ENCODE measurements around the gene TRIM40. TPM values are rescaled to one million over a fixed set of nuclear protein-coding genes. Genes with fewer than 3 reads are reported as not detected.
"Not testable (repeated sequence)": the region's sequence is repeated elsewhere in the genome, so short reads cannot be mapped to it uniquely, and the experiment has no call there.

The TRIM40 gene
- total RNA-seq, 1 donor from 2014 or later = not detected

GRCh38 chr6:30113003-30113759 is 22.8 kb upstream of the TRIM40 start, which contains the start of gene TRIM31:
TSS of gene TRIM31 (minus strand) at chr6:30113090. CDS start at chr6:30112805, 285 bp downstream.
- no peak for DNase-seq (ENCODE audit: extremely low read depth, low read depth, low spot score)

- DNase-seq (ENCODE audit: extremely low read depth, low read depth, low spot score) = no peak
These were observed 22.1 kb upstream of the TRIM40 start for GRCh38 chr6:30113841-30114240.

DNA sequence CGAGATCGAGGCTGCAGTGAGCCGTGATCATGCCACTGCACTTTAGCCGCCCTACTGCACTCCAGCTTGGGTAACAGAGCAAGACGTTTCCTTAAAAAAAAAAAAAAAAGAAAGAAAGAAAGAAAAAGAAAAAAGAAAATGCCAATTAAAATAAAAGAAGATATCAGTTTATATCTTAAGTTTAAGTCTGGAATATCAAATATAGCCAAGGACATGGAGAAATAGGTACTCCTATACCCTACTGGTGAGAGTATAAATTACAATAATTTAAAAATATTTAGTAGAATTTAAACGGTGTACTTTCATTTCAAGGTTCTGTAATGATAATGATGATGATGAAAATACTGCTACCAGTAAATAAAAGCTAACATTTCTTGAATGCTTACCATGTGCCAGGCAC is 19.2 kb upstream of the TRIM40 start:
- no peak for DNase-seq (ENCODE audit: extremely low read depth, low read depth, low spot score)

DNA sequence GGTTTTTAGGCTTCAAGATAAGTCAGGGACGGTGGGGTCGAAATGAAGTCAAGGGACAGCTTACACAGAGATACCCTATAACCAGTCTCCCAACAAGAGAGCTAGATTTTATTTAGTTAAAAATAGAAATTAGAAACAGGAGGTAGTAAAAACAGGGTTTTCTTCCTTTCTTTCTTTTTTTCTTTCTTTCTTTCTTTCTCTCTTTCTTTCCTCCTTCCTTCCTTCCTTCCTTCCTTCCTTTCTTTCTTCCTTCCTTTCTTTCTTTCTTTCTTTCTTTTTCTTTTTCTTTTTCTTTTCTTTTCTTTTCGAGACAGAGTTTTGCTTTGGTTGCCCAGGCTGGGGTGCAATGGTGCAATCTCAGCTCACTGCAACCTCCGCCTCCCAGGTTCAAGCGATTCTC is 17.2 kb upstream of the TRIM40 start:
- not testable (repeated sequence) for DNase-seq (ENCODE audit: extremely low read depth, low read depth, low spot score)

DNA sequence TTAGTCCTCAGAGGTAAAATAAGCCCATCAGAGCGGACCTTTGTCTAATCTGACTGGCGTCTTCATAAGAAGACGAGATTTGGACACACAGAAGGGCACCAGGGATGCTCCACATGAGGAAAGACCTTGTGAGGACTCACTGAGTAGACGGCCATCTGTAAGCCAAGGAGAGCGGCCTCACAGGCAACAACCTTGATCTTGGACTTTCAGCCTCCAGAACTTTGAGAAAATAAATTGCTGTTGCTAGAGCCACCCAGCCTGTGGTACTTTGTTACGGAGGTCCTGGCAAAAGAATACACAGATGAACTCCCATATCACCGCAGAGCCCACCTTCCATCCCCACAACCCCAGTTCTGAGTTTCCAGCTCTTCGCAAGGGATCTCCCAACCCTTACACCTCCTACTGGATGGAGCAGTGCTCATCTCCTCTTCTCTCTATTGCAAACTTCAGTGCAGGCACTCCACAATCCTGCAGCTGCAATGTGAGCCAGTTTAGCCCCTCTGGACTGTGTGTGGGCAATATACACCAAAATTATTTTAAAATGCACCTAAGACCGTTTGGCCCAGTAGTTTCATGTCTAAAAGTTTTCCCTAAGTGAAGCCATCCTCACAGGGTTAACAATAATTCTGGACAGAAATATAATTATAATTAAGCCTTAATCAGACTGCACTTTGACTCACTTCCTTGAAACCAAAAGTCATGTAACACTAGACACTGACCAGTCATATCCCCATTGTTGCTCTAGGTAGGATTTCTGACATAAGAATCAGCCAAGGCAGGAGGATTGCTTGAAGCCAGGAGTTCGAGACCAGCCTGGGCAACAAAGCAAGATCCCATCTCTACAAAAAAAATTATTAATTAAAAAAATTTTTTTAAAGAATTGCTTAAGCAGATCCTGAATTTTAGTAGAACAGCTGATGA is 14.2 kb upstream of the TRIM40 start:
- no peak for DNase-seq (ENCODE audit: extremely low read depth, low read depth, low spot score)

- no peak for DNase-seq (ENCODE audit: extremely low read depth, low read depth, low spot score)
These were observed 13.4 kb upstream of the TRIM40 start for GRCh38 chr6:30122515-30122914.

DNA sequence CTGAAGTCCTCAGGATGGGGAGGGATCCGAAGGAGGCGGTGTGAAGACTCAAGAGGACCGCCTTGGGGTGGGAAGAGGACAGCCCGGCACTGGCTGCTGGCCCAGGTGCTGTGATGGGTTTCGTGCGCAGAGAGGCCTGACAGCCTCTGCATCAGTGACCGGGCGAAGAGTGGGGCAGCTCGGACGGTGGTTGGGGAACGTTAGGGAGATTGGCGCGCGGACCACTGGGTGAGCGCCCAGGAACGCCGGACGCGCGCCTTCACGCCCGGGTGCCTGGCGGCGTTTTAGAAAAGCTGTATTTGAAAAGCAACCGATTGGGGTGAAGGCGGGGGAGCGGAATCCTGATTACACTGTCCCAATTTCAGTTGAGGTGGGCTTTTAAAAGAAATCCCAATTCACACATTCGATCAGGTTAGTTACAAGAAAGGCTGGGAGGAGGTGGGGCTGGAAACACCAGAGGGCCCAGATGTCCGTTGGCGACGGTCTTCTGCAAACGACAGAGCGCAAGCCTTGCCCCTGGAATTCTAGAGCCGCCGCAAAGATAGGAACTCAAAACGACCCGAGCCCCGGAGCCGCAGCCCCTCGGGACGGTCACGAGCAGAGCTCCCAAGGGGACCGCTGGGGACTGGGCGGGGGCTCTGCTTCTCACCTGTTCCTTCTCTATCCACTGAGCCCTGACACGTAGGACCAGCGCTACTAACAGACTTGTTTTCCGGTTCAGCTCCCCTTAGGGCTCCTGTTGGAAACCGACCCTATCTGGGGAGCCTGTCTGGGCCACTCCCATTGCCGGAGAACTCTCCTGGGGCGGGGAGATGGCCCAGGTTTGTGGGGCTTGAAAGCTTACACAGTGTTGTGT is 8.5 kb upstream of the TRIM40 start:
- no peak for DNase-seq (ENCODE audit: extremely low read depth, low read depth, low spot score)

DNA sequence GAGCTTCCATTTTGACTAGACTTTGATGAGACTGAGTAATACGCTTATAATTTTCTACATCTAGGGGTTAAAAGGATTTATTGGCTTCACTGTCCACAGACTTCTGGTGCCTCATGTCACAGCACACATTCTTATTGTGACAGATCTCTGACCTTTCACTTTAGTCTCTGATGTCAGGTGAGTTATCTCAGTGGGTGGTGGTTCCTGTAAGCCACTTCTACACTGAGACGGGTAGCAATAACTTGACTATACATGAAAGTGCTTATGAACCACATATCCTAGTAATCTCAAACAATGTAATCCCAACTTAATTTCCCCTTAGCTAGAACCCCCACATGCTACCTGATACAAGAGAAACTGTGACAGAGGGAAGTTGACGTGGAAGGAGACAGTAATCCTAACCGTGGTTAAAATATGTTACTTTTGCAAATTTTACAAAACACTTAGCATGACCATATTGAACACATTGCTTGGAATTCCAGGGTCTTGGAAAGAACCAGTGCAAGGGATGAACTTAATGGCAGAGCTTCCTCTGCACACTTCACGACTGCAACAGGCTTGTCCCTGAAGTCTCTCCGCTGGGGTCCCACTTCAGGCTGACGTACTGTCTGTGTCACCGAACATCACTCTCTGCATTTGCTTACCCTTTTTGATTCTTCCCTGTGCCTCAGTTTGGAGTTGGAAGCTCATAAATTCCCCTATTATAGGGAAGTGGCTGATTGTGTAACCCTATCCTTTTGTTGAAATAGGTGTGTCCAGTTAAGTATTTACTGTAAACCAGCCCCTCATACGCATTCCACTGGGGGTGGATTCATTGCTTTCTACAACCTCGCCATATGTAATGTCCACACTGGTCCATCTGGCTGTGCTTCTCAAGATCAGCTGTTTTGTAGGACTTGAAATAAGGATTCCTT is 6.4 kb upstream of the TRIM40 start:
- no peak for DNase-seq (ENCODE audit: extremely low read depth, low read depth, low spot score)

DNA sequence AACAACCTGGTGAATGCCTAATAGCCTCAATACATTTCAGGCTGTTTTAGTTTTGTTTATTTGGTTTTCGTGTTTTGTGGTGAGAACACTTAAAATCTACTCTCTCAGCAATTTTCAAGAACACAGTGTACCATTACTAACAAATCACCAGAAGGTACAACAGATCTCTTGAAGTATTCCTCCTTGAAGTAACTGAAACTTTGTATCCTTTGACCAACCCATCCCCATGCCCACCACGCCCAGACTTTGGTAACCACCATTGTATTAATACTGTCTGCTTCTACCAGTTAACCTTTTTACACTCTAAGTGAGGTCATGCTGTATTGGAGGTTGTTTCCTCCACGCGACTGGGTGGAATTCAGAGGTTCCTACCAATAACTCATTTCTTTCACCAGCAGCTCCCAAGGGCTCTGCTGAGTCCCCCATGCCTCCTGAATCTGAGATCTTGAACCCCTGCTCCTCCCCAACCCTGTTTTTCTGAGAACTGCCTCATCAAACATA is 5.7 kb upstream of the TRIM40 start:
- DNase-seq (ENCODE audit: extremely low read depth, low read depth, low spot score) = no peak

DNA sequence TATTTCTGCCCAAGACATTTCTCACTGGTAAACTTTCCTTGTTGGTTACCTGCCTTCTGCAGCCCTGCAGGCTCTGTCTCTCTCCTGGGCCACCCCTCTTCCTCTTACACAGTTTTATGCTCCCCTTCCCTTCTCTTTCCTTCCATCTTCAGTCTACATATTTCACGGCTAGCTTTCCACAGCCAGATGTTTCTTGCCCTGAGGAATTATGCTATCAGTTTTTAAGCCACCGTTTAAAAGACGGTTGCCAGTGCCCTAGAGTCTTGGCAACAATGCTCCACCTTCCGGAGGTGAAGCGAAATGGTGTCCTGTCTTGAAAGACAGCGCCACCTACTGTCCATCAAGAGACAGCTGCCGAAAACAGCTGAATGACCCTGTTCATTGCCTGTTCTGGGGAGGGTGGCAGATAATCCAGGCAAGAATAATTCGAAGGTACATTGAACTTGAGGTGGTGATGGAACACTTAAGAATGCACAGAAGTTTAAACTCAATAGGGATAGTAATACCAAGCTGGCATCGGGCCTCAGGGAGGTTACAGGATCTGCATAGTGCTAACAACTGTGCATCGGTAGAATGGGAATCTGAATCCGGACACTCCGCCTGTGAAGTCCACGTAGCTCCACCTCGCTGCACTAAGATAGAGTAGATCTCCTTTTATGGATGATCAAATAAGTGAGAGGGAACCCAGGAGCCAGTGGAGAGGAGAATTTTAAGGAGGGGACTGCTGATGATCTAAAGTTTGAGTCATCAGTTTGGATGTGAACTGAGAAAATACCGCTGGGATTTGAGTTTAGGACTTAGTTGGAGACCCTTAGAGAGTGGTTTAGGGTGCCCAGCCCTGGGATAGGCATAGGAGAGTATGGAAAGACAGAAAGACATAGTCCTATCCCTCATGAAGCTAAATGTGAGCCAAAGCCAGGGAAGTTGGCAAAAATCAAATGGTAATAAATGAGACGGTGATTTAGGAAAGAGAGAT is 4.8 kb upstream of the TRIM40 start:
- DNase-seq (ENCODE audit: extremely low read depth, low read depth, low spot score) = peak; percentile 58

DNA sequence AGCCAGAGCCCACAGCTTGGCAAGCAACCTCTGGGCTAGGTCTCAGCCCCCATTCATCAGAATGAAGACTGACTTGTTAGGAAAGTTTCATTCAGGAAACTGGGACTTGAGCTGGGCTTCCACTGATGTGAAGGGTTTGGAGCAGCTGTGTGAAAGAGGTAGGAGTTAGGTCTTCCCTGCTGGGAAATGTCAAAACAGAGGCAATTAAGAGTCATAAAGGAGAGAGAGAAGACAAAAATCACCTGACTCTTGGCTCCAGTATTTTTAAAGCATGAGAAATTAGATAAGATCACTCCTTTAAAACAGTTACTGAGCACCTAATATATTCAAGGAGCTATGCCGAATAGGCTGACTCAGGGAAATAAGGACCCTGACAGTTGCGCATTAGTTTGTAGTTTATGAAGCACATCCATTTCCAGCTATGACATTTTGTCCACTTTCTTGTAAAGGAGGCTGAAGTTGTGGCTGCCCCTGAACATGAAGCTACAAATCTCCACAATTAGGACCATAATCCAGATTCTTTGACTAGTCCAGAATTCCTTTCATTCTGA is 3.9 kb upstream of the TRIM40 start:
- no peak for DNase-seq (ENCODE audit: extremely low read depth, low read depth, low spot score)

- no peak for DNase-seq (ENCODE audit: extremely low read depth, low read depth, low spot score)
These were observed 793 bp upstream of the TRIM40 start for GRCh38 chr6:30135147-30135546.

DNA sequence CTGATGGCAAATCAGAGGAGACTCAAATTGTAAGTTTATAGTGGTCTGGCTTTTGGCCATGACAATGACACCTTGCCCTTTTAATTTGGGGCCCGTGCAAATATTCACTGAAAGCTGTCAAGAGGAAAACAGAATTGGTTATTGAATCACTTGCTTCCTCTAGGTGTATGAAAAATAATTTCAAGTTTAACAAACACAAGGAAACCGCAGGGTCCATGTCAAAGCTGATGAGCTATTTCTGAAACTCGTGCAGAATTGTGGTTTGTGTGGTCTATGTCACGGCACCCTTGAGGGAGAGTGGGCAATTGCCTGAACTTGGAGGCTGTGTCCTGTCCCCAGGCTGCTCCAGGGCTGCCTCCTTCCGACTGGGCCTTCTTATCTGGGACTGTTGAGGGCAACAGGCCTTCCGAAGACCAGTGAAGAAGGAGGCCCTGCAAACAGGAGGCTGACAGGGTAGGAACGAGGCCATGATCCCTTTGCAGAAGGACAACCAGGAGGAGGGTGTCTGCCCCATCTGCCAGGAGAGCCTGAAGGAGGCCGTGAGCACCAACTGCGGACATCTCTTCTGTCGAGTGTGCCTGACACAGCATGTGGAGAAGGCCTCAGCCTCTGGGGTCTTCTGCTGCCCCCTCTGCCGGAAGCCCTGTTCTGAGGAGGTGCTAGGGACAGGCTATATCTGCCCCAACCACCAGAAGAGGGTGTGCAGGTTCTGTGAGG is 788 bp downstream of the TRIM40 start:
- DNase-seq (ENCODE audit: extremely low read depth, low read depth, low spot score) = no peak

DNA sequence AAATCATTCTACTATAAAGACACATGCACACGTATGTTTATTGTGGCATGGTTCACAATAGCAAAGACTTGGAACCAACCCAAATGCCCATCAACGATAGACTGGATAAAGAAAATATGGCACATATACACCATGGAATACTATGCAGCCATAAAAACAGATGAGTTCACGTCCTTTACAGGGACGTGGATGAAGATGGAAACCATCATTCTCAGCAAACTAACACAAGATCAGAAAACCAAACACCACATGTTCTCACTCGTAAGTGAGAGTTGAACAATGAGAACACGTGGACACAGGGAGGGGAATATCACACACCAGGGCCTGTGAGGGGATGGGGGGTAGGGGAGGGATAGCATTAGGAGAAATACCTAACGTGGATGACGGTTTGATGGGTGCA is 4.3 kb downstream of the TRIM40 start:
- DNase-seq (ENCODE audit: extremely low read depth, low read depth, low spot score) = not testable (repeated sequence)

DNA sequence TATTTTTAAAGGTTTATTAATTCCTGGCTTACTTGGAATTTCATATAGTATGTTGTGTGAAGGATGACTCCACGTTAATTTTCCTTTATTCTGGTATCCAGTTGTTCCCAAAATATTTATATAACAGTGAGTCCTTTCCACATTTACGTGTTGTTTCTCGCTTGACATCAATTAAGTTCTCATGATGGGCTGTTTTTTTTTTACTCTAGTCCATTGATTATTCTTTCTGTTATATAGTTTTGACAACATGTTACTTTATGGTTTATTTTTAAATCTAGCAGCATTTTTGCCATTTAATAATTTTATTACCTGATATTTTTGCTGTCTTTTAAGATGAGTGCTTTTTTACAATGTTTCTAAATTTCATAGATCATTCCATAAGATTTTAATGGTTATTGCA is 6.7 kb downstream of the TRIM40 start:
- DNase-seq (ENCODE audit: extremely low read depth, low read depth, low spot score) = no peak

DNA sequence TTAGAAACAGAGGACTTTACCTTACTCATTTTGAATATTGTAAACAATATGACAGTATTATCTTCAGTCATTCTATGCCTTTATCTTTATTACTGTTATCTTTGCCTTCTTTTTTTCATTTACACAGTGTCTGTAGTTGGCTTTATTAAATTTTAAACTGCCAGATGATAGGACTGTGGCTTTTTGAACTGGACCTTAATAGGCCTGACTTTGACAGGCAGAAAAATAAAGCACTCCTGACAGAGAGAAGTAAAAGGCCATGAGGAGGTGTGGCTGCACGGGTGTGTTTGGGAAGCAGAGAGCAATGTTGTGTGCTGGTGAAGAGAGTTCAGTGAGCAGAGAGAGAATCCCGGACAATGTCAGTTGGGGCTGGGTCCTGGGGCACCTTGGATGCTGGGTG is 7.8 kb downstream of the TRIM40 start:
- DNase-seq (ENCODE audit: extremely low read depth, low read depth, low spot score) = no peak

DNA sequence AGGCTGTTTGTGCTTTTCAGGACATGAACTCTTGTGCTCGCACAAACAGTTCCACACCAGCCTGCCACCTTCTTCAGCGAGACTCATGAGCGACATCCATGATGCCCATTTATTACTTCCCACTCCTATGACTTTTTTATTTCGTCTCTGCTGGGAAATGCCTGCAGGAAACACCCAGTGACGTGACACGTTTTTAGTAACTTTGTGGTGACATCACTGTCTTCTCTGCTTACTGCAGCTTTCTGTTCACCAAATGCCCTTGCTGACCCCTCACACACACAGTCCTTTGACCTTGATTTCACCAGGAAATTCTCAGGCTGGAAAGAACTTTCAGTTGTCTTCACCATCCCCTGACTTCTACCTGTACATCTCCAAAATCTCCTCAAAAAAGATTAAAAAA is 8.9 kb downstream of the TRIM40 start:
- DNase-seq (ENCODE audit: extremely low read depth, low read depth, low spot score) = no peak

DNA sequence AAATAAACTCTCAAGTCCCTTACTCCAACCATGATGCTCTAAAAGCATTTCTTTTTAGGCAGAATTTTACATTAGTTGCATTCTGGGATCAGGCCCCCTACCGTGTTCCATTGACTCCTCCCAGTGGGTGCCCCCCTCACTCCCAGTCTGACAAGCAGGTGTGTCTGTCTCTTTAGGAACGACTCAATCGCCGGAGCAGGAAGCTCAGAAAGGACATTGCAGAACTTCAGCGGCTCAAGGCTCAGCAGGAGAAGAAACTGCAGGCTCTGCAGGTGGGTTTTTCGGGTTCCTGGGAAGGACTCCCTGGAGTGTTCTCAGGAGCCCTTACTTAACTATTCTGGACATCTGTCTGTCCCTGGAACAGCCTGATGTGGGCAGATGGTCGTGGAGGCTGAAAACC is 9.9 kb downstream of the TRIM40 start:
- no peak for DNase-seq (ENCODE audit: extremely low read depth, low read depth, low spot score)

Measured in glomerular endothelial cell (primary cell).